Activated T-cell treated with anti-CD3 and anti-CD28 coated beads, Interleukin-2, amount 50 U/mL, for 1 hour (primary cell): Measurements from ENCODE around the gene WWOX.

Experiments
- DNase-seq: peaks from one replicate; pipeline ENCODE4 v3.0.0-alpha.2; 2020

Gene WWOX

GRCh38 chr16:78278056-78278450 is 178.6 kb downstream of the WWOX start:
- no peak for DNase-seq

- no peak for DNase-seq
Observed at GRCh38 chr16:78281115-78281514, 181.7 kb downstream of the WWOX start.

GRCh38 chr16:78283548-78284251 is 184.2 kb downstream of the WWOX start:
- no peak for DNase-seq

- DNase-seq = no peak
Observed at GRCh38 chr16:78284326-78284725, 184.9 kb downstream of the WWOX start.

- DNase-seq = no peak
Observed at GRCh38 chr16:78284957-78285434, 185.5 kb downstream of the WWOX start.

- DNase-seq = no peak
Observed at GRCh38 chr16:78285437-78285922, 186.0 kb downstream of the WWOX start.

- no peak for DNase-seq
Observed at GRCh38 chr16:78286065-78286464, 186.6 kb downstream of the WWOX start.

GRCh38 chr16:78288888-78289287 is 189.4 kb downstream of the WWOX start:
- no peak for DNase-seq

GRCh38 chr16:78289373-78289772 is 189.9 kb downstream of the WWOX start:
- DNase-seq = no peak

GRCh38 chr16:78289844-78290277 is 190.4 kb downstream of the WWOX start:
- no peak for DNase-seq

GRCh38 chr16:78290395-78290794 is 190.9 kb downstream of the WWOX start:
- DNase-seq = no peak

GRCh38 chr16:78290872-78291591 is 191.6 kb downstream of the WWOX start:
- DNase-seq = no peak

- DNase-seq = no peak
Observed at GRCh38 chr16:78291604-78292003, 192.2 kb downstream of the WWOX start.

- DNase-seq = no peak
Observed at GRCh38 chr16:78292086-78292843, 192.8 kb downstream of the WWOX start.

- no peak for DNase-seq
Observed at GRCh38 chr16:78292844-78293380, 193.5 kb downstream of the WWOX start.

- no peak for DNase-seq
Observed at GRCh38 chr16:78294538-78295225, 195.2 kb downstream of the WWOX start.

- DNase-seq = no peak
Observed at GRCh38 chr16:78297066-78297666, 197.7 kb downstream of the WWOX start.

GRCh38 chr16:78298986-78299385 is 199.5 kb downstream of the WWOX start:
- DNase-seq = no peak

- no peak for DNase-seq
Observed at GRCh38 chr16:78300469-78300868, 201.0 kb downstream of the WWOX start.

- DNase-seq = no peak
Observed at GRCh38 chr16:78303946-78304345, 204.5 kb downstream of the WWOX start.

GRCh38 chr16:78306361-78306760 is 206.9 kb downstream of the WWOX start:
- no peak for DNase-seq
